ENCODE data around the gene PPM1F. TPM values are rescaled to one million over a fixed set of nuclear protein-coding genes. Genes with fewer than 3 reads are reported as not detected.
"Not testable (repeated sequence)": the region's sequence is repeated elsewhere in the genome, so short reads cannot be mapped to it uniquely, and the experiment has no call there.

The PPM1F gene
- total RNA-seq, 1 donor from 2014 or later, result 244 TPM

DNA sequence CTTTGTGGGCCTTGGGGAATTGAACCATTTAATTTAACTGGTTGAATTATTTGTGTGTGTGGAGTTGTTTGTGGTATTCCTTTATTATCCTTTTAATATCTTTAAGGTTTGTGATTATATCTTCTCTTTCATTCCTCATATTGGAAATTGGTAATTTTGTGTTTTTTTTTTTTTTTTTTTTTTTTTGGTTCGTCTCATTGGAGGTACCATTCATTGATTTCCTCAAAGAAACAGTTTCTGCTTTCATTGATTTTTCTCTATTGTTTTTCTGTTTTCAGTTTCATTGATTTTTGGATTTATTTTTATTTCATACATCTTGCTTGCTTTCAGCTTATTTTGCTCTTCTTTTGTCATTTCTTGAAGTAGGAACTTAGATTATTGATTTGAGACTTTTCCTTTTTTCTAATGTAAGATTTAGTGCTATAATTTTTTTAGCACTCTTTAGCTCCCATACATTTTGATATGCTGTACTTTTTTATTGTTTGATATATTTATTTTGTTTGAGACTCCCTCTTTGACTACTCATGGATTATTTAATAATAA lies 54.2 kb downstream of the PPM1F start:
- no peaks in the 10 kb centered on the region for H3K4me1 Mint-ChIP-seq (ENCODE audit: unreplicated experiment)
- TF ChIP-seq CTCF (IDR thresholded peaks at IDR 0.05; ENCODE audit: unreplicated experiment), result no peak
- peaks cover 4% of the 10 kb centered on the region for H3K27me3 Mint-ChIP-seq (ENCODE audit: unreplicated experiment)
- no peak overlapping the region for H3K4me3 Mint-ChIP-seq (ENCODE audit: unreplicated experiment)
- H3K36me3 Mint-ChIP-seq (ENCODE audit: low read depth, unreplicated experiment), result no peaks in the 10 kb centered on the region
- DNase-seq (ENCODE audit: low spot score), result no peak
- no peaks in the 10 kb centered on the region for H3K9me3 Mint-ChIP-seq (ENCODE audit: unreplicated experiment)
- no peak overlapping the region for H3K27ac Mint-ChIP-seq (ENCODE audit: unreplicated experiment)

GRCh38 chr22:21896951-21897513 lies 55.6 kb downstream of the PPM1F start:
- Mint-ChIP-seq H3K27ac (ENCODE audit: unreplicated experiment) (no peak overlapping the region), H3K27me3 (ENCODE audit: unreplicated experiment) (peaks cover 4% of the 10 kb centered on the region), H3K9me3 (ENCODE audit: unreplicated experiment) (no peaks in the 10 kb centered on the region), H3K36me3 (ENCODE audit: low read depth, unreplicated experiment) (no peaks in the 10 kb centered on the region), H3K4me1 (ENCODE audit: unreplicated experiment) (no peaks in the 10 kb centered on the region), H3K4me3 (ENCODE audit: unreplicated experiment) (no peak overlapping the region)
- no peak for DNase-seq (ENCODE audit: low spot score)
- no peak for TF ChIP-seq CTCF (IDR thresholded peaks at IDR 0.05; ENCODE audit: unreplicated experiment)

- H3K4me3 Mint-ChIP-seq (ENCODE audit: unreplicated experiment); H3K9me3 Mint-ChIP-seq (ENCODE audit: unreplicated experiment); H3K27ac Mint-ChIP-seq (ENCODE audit: unreplicated experiment); H3K4me1 Mint-ChIP-seq (ENCODE audit: unreplicated experiment); H3K36me3 Mint-ChIP-seq (ENCODE audit: low read depth, unreplicated experiment); H3K27me3 Mint-ChIP-seq (ENCODE audit: unreplicated experiment); DNase-seq (ENCODE audit: low spot score): not testable (repeated sequence)
These were observed 56.4 kb downstream of the PPM1F start for GRCh38 chr22:21896275-21896674.

DNA sequence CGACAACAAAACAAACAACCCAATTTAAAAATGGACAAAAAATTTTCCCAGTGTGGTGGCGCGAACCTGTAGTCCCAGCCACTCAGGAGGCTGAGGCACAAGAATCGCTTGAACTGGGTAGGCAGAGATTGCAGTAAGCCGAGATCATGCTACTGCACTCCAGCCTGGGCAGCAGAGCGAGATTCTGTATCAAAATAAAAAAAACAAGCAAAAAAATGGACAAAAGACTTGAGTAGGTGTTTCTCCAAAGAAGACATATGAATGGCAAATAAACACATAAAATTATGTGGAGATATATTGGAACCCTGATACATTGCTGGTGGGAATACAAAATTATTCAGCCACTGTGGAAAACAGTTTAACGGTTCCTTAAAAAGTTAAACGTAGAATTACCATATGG lies 57.8 kb downstream of the PPM1F start:
- no peaks in the 10 kb centered on the region for H3K36me3 Mint-ChIP-seq (ENCODE audit: low read depth, unreplicated experiment)
- TF ChIP-seq CTCF (IDR thresholded peaks at IDR 0.05; ENCODE audit: unreplicated experiment), result no peak
- H3K27me3 Mint-ChIP-seq (ENCODE audit: unreplicated experiment), result peaks cover 2% of the 10 kb centered on the region
- H3K9me3 Mint-ChIP-seq (ENCODE audit: unreplicated experiment), result no peaks in the 10 kb centered on the region
- DNase-seq (ENCODE audit: low spot score), result no peak
- H3K4me1 Mint-ChIP-seq (ENCODE audit: unreplicated experiment), result no peaks in the 10 kb centered on the region
- H3K27ac Mint-ChIP-seq (ENCODE audit: unreplicated experiment), result no peak overlapping the region
- no peak overlapping the region for H3K4me3 Mint-ChIP-seq (ENCODE audit: unreplicated experiment)

- TF ChIP-seq CTCF (IDR thresholded peaks at IDR 0.05; ENCODE audit: unreplicated experiment), result no peak
- H3K9me3 Mint-ChIP-seq (ENCODE audit: unreplicated experiment), result no peaks in the 10 kb centered on the region
- DNase-seq (ENCODE audit: low spot score), result no peak
- H3K4me3 Mint-ChIP-seq (ENCODE audit: unreplicated experiment), result no peak overlapping the region
- peaks cover 1% of the 10 kb centered on the region for H3K27me3 Mint-ChIP-seq (ENCODE audit: unreplicated experiment)
- H3K36me3 Mint-ChIP-seq (ENCODE audit: low read depth, unreplicated experiment), result no peaks in the 10 kb centered on the region
- no peaks in the 10 kb centered on the region for H3K4me1 Mint-ChIP-seq (ENCODE audit: unreplicated experiment)
- no peak overlapping the region for H3K27ac Mint-ChIP-seq (ENCODE audit: unreplicated experiment)
These were observed 63.2 kb downstream of the PPM1F start for GRCh38 chr22:21889251-21889990.

All from endothelial cell (in vitro differentiated cells).